HepG2 (cell line): ENCODE results near the gene GJB1. TPM values are rescaled to one million over a fixed set of nuclear protein-coding genes. Genes with fewer than 3 reads are reported as not detected.

Experiments used
- ATM ChIP-seq: fragments of 450-650 bp; IDR thresholded peaks from 2 replicates; pipeline ENCODE4 v1.7.1; 2017; ENCODE audit warnings: mild to moderate bottlenecking, borderline replicate concordance
- FOSL1 ChIP-seq: sonication (generic); formaldehyde crosslinking; IDR thresholded peaks from 2 replicates; pipeline ENCODE4 v1.9.0; 2021; ENCODE audit warnings: missing genetic modification reagents, borderline replicate concordance
- HMG20A ChIP-seq: IDR thresholded peaks from 2 replicates; pipeline ENCODE4 v1.6.1; 2016; ENCODE audit warnings: borderline replicate concordance
- IRX3 ChIP-seq: sonication (generic); formaldehyde crosslinking; IDR thresholded peaks from 2 replicates; pipeline ENCODE4 v1.8.1; 2023; ENCODE audit warnings: mild to moderate bottlenecking, low read depth, missing genetic modification reagents, borderline replicate concordance
- JUNB ChIP-seq: sonication (generic); formaldehyde crosslinking; IDR thresholded peaks from 2 replicates; pipeline ENCODE4 v1.8.0; 2022; ENCODE audit warnings: missing genetic modification reagents, mild to moderate bottlenecking, borderline replicate concordance
- MEIS2 ChIP-seq: sonication (generic); formaldehyde crosslinking; IDR thresholded peaks from 2 replicates; pipeline ENCODE4 v1.9.0; 2021; ENCODE audit warnings: mild to moderate bottlenecking, missing genetic modification reagents
- PITX1 ChIP-seq: sonication (generic); formaldehyde crosslinking; IDR thresholded peaks from 2 replicates; pipeline ENCODE4 v1.5.1; 2020; ENCODE audit warnings: mild to moderate bottlenecking, missing genetic modification reagents
- POLR2AphosphoS5 ChIP-seq: IDR thresholded peaks from 2 replicates; pipeline ENCODE4 v1.6.1; 2012; ENCODE audit warnings: low read depth, low read length
- RAD51 ChIP-seq: fragments of 450-650 bp; IDR thresholded peaks from 2 replicates; pipeline ENCODE4 v1.6.1; 2016; ENCODE audit warnings: borderline replicate concordance
- XBP1 ChIP-seq: sonication (generic); formaldehyde crosslinking; IDR thresholded peaks from 2 replicates; pipeline ENCODE4 v1.5.0; 2020; ENCODE audit warnings: missing genetic modification reagents
- ZNF296 ChIP-seq: sonication (generic); formaldehyde crosslinking; conservative IDR thresholded peaks from 2 replicates; pipeline ENCODE4 v1.5.0; 2020; ENCODE audit warnings: mild to moderate bottlenecking, missing genetic modification reagents
- ZNF350 ChIP-seq: sonication (generic); formaldehyde crosslinking; IDR thresholded peaks from 2 replicates; pipeline ENCODE4 v1.4.0; 2020; ENCODE audit warnings: mild to moderate bottlenecking, low read depth, missing genetic modification reagents, borderline replicate concordance
- ZNF431 ChIP-seq: sonication (generic); formaldehyde crosslinking; IDR thresholded peaks from 2 replicates; pipeline ENCODE4 v1.9.0; 2022; ENCODE audit warnings: missing genetic modification reagents, low read depth, mild to moderate bottlenecking, borderline replicate concordance
- ZNF564 ChIP-seq: sonication (generic); formaldehyde crosslinking; IDR thresholded peaks from 2 replicates; pipeline ENCODE4 v1.8.1; 2023; ENCODE audit warnings: mild to moderate bottlenecking, missing genetic modification reagents
- ZNF775 ChIP-seq: sonication (generic); formaldehyde crosslinking; IDR thresholded peaks from 2 replicates; pipeline ENCODE4 v1.4.0; 2020; ENCODE audit warnings: missing genetic modification reagents, mild to moderate bottlenecking, moderate library complexity, borderline replicate concordance
- ZSCAN25 ChIP-seq: sonication (generic); formaldehyde crosslinking; IDR thresholded peaks from 2 replicates; pipeline ENCODE4 v1.8.0; 2022; ENCODE audit warnings: mild to moderate bottlenecking, missing genetic modification reagents
- polyA plus RNA-seq, 8 experiments: library from polyadenylated mRNA; depleted of rRNA in 3 of 8; stranded (reverse) in 7 of 8; unstranded in 1 of 8; fragments of >200 nt; fragmentation: Illumina TruSeq in 4 of 8; extraction: Trizol in 4 of 8; gene quantifications; 2 replicates each; pipeline versions ENCODE4 v1.2.1 to v1.2.3, GENCODE V29; 2011 to 2016; ENCODE audit warnings: low read depth in 4 of 8, missing spikeins in 1 of 8, mixed read lengths in 1 of 8; ENCODE audit not compliant: insufficient read depth in 1 of 8
- total RNA-seq, 5 experiments: library from RNA; depleted of rRNA; stranded (reverse); fragments of >200 nt; fragmentation: Illumina TruSeq; extraction: Trizol; gene quantifications; 2 replicates each; pipeline ENCODE4 v1.2.3, GENCODE V29; 2016; ENCODE audit warnings: low read depth in 1 of 5
- TF ChIP-seq, protein P1 (sequence below): sonication (generic); formaldehyde crosslinking; IDR thresholded peaks from 2 replicates; pipeline ENCODE4 v1.4.0; 2020; ENCODE audit warnings: missing genetic modification reagents, borderline replicate concordance
- TF ChIP-seq, protein P2 (sequence below): sonication (generic); formaldehyde crosslinking; IDR thresholded peaks from 2 replicates; pipeline ENCODE4 v1.4.0; 2020; ENCODE audit warnings: mild to moderate bottlenecking, missing genetic modification reagents
- TF ChIP-seq, protein P3 (sequence below): IDR thresholded peaks from 2 replicates; pipeline ENCODE4 v1.4.0; 2020; ENCODE audit warnings: mild to moderate bottlenecking, missing genetic modification reagents
- TF ChIP-seq, protein P4 (sequence below): IDR thresholded peaks from 2 replicates; pipeline ENCODE4 v1.6.1; 2016; ENCODE audit warnings: low read depth, borderline replicate concordance
- TF ChIP-seq, protein P5 (sequence below): sonication (generic); formaldehyde crosslinking; IDR thresholded peaks from 2 replicates; pipeline ENCODE4 v1.5.0; 2020; ENCODE audit warnings: missing genetic modification reagents, mild to moderate bottlenecking, borderline replicate concordance

Gene GJB1
- total and polyA plus RNA-seq, 2 of the 13 experiments (the other 11 are each of a cell fraction or from before 2014, with no cell fraction given), result 111 to 161 TPM

DNA sequence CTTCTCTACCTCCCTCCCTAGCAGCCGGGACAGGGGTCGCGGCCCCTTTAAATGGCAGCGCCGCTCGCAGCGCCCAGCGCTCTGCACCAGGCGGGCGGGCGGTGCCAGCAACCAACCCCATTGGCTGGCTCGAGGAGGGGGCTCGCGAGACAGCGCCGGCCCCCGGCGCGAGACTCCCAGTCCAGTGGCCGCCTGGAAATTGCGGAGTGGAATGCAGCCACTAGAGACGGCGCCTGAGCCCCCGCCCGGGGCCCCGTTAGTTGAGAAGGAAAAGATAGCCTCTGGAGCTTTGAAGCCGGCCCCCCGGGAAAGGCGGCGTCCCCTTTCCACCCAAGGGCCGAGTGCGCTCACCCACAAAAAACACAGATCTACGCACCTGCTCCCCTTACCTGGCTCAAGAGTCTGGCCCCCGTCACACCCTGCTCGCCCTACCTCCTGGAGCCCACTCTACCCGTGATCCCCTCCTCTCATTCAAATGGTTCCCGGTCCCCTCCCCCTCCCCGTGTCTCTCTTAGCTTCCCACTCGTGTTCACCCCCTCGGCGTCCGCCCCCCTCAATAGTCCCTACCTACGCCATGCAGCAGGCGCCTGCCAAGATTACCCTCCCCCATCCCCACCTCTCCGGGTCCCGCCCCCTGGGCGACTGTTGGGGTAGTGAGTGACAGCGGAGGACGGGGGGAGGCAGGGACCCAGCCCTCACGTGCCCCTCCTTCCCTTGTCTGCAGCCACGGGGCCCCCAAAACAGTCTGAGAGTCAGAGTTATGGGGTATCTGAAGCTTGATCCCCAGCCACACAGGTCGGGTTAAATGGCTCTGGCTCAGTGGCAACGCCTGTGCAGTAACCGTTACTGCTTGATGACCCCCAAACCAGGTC is 31.3 kb downstream of the GJB1 start, which contains the start of gene ZMYM3 (continued):
- TF ChIP-seq ZSCAN25 (CRISPR knock-in tag), result no peak
- no peak for TF ChIP-seq ATM
- TF ChIP-seq IRX3, result no peak
- TF ChIP-seq ZNF775, result no peak
- no peak for TF ChIP-seq ZNF431 (CRISPR knock-in tag)
- TF ChIP-seq POLR2AphosphoS5, result peak; percentile 28; the same call in 1 of the 2 replicates
- TF ChIP-seq ZNF350 (CRISPR knock-in tag), result no peak
- TF ChIP-seq MEIS2 (CRISPR knock-in tag), result no peak
- TF ChIP-seq ZNF296, result no peak
- TF ChIP-seq, protein P1, sequence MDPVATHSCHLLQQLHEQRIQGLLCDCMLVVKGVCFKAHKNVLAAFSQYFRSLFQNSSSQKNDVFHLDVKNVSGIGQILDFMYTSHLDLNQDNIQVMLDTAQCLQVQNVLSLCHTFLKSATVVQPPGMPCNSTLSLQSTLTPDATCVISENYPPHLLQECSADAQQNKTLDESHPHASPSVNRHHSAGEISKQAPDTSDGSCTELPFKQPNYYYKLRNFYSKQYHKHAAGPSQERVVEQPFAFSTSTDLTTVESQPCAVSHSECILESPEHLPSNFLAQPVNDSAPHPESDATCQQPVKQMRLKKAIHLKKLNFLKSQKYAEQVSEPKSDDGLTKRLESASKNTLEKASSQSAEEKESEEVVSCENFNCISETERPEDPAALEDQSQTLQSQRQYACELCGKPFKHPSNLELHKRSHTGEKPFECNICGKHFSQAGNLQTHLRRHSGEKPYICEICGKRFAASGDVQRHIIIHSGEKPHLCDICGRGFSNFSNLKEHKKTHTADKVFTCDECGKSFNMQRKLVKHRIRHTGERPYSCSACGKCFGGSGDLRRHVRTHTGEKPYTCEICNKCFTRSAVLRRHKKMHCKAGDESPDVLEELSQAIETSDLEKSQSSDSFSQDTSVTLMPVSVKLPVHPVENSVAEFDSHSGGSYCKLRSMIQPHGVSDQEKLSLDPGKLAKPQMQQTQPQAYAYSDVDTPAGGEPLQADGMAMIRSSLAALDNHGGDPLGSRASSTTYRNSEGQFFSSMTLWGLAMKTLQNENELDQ, result no peak
- TF ChIP-seq, protein P2, sequence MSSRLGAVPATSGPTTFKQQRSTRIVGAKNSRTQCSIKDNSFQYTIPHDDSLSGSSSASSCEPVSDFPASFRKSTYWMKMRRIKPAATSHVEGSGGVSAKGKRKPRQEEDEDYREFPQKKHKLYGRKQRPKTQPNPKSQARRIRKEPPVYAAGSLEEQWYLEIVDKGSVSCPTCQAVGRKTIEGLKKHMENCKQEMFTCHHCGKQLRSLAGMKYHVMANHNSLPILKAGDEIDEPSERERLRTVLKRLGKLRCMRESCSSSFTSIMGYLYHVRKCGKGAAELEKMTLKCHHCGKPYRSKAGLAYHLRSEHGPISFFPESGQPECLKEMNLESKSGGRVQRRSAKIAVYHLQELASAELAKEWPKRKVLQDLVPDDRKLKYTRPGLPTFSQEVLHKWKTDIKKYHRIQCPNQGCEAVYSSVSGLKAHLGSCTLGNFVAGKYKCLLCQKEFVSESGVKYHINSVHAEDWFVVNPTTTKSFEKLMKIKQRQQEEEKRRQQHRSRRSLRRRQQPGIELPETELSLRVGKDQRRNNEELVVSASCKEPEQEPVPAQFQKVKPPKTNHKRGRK, result no peak
- no peak for TF ChIP-seq HMG20A (CRISPR knock-in tag)
- TF ChIP-seq JUNB (CRISPR knock-in tag), result no peak
- TF ChIP-seq, protein P3, sequence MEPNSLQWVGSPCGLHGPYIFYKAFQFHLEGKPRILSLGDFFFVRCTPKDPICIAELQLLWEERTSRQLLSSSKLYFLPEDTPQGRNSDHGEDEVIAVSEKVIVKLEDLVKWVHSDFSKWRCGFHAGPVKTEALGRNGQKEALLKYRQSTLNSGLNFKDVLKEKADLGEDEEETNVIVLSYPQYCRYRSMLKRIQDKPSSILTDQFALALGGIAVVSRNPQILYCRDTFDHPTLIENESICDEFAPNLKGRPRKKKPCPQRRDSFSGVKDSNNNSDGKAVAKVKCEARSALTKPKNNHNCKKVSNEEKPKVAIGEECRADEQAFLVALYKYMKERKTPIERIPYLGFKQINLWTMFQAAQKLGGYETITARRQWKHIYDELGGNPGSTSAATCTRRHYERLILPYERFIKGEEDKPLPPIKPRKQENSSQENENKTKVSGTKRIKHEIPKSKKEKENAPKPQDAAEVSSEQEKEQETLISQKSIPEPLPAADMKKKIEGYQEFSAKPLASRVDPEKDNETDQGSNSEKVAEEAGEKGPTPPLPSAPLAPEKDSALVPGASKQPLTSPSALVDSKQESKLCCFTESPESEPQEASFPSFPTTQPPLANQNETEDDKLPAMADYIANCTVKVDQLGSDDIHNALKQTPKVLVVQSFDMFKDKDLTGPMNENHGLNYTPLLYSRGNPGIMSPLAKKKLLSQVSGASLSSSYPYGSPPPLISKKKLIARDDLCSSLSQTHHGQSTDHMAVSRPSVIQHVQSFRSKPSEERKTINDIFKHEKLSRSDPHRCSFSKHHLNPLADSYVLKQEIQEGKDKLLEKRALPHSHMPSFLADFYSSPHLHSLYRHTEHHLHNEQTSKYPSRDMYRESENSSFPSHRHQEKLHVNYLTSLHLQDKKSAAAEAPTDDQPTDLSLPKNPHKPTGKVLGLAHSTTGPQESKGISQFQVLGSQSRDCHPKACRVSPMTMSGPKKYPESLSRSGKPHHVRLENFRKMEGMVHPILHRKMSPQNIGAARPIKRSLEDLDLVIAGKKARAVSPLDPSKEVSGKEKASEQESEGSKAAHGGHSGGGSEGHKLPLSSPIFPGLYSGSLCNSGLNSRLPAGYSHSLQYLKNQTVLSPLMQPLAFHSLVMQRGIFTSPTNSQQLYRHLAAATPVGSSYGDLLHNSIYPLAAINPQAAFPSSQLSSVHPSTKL (CRISPR knock-in tag), result no peak
- no peak for TF ChIP-seq RAD51
- 0 out of 2 replicates have a peak, but pooled peaks have one; percentile 11 for TF ChIP-seq PITX1 (CRISPR knock-in tag)
- no peak for TF ChIP-seq XBP1 (CRISPR knock-in tag)
- no peak for TF ChIP-seq ZNF564 (CRISPR knock-in tag)
- TF ChIP-seq, protein P4, sequence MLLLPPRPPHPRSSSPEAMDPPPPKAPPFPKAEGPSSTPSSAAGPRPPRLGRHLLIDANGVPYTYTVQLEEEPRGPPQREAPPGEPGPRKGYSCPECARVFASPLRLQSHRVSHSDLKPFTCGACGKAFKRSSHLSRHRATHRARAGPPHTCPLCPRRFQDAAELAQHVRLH, result no peak
- TF ChIP-seq FOSL1 (CRISPR knock-in tag), result no peak
- TF ChIP-seq, protein P5, sequence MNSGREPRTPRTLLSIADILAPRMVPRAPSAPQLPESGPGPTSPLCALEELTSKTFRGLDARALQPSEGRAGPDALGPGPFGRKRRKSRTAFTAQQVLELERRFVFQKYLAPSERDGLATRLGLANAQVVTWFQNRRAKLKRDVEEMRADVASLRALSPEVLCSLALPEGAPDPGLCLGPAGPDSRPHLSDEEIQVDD (CRISPR knock-in tag), result no peak
